NCI-H1092 (cell line): ENCODE measurements around the gene C21orf58.

Experiments used
- DNase-seq: peaks from one replicate; lab custom pipeline; 2025; lab: John Stamatoyannopoulos, UW

Gene C21orf58

DNA sequence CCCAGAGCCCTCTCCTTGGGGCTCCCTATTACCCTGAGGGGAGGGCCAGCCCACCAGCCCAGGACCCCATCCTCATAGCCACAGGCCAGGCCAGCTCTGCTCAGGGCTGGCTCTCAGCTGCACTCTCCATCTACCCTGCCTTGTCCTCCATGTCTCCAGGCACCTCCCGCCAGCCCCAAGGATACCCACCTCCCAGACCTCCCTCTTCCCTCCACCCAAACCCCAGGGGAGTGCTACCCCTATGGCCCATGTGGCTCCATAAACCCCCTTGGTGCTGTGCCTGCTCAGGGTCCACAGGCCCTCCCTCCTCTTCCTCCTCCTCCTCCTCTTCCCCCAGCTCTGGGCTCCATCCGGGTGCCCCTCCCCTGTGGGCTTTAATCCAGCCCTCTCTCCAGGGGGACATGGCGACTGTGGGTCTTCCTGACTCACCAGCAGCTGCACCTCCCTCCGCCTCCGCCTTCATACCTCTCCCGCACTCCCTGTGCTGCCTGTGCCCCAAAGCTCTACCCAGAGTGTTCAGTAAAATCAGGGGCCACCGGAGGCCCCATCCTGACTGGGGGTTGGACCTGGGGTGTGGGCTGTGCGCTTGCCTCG lies 28.4 kb downstream of the C21orf58 start:
- no peak for DNase-seq

DNA sequence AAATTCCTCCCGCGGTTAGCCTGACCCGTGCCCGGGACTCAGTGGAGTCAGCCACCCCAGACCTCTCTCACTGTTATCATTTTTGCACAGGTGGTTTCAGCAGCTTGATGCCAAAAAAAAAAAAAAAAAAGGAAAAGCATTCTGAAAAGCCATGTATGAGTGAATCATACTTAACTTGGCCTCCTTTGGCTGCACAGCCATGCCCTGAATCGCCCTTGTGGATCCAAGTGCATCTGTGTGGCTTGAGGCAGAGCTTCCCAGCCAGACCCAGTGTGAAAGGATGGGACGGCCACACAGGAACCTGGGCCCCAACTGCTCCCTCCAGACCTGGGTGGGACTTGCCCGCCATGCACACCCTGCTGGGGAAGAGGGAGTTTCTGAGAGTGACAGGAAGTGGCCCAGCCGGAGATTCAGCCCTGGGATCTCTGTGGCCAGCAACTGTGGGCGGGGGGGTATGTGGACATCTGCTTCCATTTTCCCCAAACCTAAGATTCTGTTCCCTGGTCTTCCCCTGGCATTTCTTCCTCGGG lies 29.0 kb downstream of the C21orf58 start:
- DNase-seq: no peak

DNA sequence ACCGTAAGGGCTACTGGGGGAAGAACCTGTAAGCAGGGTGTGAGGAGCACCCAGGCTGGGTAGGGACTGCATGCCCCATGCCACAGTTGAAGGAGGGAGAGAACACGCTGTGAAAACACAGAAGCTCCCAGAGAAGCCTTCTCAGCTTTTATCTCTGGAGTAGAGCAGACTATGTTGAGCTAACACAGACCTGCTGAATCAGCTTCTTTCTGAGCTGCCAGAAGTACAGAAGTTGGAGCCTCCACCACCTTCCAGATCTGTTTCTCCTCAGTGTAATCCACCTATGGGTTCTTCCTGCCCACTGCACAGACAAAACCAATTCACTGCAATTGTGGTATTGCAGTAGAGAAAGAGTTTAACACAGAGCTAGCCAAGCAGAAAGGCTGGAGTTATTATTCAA lies 32.1 kb downstream of the C21orf58 start:
- no peak for DNase-seq

DNA sequence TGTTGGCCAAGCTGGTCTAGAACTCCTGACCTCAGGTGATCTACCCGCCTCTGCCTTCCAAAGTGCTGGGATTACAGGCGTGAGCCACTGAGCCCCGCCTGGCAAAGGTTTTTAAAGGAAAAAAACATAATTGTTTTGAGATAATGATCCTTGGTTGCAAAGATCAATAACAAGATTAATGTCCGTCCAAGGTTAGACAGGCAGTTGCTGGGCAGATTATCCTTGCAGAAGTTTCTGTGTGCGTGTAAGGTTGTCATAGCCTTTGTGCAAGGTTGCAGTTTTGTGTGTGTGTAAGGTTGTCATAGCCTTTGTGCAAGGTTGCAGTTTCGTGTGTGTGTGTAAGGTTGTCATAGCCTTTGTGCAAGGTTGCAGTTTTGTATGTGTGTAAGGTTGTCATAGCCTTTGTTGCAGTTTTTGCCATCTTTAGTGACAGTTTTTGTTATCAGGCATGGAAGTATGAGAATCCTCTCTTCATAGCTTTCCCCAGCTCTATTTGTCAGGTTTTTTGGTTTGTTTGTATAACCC lies 34.0 kb downstream of the C21orf58 start:
- no peak for DNase-seq

DNA sequence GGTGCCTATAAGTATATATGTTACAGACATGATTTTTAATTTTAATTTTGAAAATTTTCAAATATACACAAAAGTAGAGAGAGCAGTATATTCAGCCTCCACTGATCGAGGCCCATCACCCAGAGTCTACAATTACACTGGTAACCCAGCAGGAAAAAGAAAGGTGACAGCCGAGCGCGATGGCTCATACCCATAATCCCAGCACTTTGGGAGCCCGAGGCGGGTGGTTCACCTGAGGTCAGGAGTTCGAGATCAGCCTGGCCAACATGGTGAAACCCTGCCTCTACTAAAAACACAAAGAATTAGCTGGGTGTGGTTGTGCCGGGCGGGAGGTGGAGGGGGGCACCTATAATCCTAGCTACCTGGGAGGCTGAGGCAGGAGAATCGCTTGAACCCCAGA lies 36.1 kb downstream of the C21orf58 start:
- DNase-seq: no peak

DNA sequence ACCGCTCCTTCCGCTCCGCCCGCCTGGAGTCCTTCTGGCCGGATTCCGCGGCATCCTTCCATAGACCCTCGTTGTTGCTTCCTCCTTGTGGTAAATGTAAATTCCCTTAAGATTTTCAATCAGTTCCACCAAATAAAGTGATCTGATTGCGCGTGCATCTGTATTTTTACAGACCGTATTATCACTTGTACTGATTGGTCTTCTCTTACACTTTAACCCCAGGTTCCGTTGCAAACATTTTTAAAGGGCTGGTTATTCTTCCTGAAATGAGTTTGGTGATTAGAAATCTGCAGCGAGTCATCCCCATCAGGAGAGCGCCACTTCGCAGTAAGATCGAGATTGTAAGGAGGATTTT lies 37.0 kb downstream of the C21orf58 start:
- DNase-seq: no peak

DNA sequence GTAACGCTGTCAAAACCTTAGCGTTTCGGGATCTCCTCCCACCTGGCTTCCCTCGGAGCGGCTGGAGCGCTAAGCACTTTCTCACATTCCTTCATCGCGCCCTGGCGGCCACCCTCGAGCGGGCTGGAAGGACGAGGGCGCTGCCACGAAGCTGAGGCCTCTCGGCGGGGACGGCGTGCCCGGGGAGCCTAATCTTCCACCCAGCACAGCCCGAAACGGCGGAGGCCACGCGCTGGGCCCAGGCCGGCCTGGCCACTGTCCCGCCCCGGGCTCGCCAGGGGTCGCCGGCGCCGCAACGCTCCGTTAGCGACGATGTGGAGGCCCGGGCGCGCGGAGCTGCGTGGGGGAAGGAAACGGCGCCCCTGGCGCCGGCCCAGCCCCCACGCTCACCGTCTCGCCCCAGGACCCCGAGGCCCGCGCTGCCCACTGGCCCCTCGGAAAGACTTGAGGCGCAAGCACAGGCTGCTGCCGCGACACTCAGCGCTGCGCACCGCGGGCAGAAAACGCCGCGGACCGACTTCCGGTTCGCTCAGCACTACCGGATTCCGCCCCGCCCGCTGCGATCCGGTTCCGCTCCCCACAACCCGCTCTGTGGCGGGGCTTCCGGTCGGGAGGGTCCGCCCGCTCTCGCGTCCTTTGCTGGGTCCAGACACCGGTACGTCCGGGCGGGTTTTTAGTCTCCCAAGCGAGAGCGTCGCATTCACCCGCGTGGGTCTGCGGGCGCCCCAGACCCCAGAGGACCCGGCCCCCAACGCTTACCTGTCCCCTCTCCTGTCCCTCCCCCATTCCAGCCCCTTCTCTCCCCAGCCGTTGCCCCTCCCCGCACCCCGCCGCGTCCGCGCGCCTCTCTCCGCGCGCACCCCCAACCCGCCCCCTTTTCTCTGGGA lies 37.7 kb downstream of the C21orf58 start, which contains the start of gene YBEY:
Gene YBEY, plus strand, starts transcription at position 582 of the 887 bp plus-strand sequence. CDS start 572 bp downstream, outside the sequence.
- peak; percentile 95 for DNase-seq

DNA sequence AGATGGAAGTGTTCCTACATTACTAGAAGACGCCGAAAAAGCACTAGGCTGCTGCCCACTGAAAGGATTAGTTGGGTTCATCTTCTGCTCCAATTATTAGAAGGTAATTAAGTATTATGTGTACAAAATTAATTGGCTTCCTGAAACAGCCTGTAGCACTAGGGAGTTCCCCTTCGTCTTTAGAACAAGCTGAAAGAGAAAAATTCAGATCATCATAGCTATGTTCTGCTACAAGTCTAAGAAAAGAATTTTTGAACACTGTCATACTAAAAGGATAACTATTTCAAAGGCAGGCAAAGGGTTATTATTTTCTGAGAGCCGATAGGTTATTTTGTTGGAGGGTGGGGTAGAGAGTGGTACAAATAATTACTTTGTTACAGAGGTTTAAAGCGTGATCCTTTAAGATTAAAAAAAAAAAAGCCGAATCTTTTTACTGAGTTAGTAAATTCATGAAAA lies 38.4 kb downstream of the C21orf58 start, which contains the start of gene MCM3AP:
Gene MCM3AP, minus strand, starts transcription at position 406 of the 456 bp plus-strand sequence. Its CDS starts 325 bp downstream, at position 81.
- DNase-seq: no peak

DNA sequence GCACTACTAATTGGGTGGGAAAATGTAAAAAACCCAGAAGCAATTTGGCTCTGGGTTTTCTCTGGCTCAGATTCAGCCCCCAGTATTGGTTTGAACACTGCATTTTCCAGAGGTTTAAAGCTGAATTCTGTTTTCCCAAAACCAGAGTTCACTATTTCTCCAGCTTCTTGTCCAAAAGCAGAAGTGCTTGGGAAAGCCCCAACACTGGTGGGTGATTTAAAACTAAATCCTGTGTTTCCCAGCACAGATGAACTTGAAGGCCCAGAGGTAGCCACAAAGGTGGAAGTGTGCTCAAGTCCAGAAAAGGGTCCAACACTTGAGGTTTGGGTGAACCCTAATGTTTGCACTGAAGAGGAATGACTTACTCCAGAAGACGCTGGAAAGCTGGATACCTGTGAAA lies 38.9 kb downstream of the C21orf58 start:
- no peak for DNase-seq

DNA sequence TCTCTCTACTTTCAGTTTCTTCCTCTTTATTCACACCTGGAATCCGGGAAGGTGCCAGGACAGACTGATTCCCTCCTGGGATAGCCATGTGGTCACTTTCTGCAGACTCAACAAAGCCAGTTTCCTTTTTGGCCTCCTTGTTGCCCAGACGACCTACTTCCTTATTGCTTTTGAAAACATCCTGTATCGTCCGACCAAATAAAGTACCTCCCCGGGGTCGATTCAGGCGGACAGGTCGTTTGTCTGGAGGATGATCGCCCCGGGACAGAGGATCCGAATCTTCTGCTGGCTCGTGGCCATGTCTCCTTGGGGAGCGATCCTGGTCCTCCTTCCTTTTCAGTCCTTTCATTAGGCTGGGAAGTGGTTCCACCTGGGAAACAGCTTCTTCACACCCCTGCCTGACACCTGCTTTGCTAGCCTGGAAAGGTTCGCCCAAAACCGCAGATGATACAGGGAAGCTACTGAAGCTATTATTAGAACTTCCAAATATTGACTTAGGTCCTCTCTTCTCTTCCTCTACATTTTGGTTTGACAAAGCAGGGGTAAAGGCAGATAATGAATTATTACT lies 39.5 kb downstream of the C21orf58 start:
- DNase-seq: no peak

DNA sequence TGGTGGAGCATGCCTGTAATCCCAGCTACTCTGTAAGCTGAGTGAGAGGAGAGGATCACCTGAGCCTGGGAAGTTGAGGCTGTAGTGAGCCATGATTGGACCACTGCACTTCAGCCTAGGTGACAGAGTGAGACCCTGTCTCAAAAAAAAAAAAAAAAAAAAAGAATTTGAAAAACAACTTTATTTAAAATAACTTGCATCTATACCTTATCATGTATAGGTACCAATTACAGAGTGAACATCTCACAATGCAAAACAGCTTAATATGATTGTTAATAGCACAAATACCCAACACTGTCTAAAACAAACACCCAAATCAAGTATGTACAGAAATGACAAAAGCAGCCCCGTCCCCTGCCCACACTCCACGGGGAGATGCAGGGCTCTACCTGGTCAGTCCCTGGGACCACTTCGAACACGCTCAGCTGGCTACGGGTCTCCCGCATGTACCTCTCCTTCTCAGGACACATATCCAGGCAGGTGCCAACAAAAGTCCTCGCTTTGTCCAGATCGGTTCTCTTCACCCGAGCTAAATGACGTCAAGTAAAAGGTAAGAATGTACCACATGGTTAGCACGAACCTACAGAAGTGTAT lies 48.8 kb downstream of the C21orf58 start:
- no peak for DNase-seq

DNA sequence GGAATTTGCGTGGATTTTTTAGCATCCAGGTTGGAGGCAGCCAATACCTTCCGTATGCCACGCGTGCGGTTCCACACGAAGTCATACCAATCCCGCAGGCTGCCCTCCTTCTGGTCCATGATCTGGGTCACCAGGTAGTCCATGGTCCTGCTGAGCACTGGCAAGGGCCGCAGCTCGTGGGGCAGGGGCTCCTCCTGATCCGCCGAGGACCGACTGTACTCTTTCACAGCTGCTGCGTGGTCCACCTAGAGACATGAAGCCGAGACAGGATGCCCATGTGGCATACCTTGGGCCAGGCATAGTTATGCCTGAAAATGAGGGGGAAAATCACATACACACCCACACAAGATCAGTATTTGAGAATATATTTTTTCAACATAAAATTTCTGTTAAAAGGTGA lies 50.3 kb downstream of the C21orf58 start:
- no peak for DNase-seq

DNA sequence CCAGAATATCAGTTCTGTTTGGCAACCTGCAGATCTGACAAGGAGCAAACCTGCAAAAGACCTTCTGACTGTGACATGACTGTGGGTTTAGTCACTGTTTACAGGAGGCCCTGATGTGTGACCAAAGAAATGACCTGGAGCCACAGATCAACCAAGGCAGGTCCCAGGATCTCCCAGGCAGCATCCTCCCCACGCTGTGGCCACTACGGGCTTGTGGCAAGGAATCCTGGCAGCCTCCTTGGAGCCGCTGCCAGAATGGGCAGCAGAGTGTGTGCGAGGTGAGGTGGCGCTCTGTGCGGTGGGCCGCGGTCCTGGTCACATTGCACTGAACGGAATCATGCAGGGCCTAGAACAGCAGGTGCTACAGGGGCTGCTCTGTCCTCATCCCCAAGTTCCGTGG lies 54.2 kb downstream of the C21orf58 start:
- DNase-seq: no peak

DNA sequence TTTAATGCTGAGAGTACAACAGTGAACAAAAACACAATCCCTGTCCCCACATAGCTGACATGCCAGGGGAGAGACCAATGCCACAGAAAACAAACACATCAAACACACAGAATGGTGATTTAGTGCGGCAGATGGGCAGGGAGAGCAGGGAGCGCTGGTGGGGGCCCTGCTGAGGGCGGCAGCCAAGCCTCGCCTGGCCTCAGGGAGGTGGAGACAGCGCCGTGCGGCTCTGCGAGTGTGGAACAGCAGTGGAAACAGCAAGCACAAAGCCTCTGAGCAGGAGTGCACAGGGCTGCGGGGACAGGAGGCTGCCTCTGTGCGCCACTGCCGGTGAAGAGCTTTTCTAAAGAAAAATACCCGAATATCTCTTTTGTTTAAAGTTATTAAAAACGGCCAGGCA lies 55.3 kb downstream of the C21orf58 start:
- no peak for DNase-seq

DNA sequence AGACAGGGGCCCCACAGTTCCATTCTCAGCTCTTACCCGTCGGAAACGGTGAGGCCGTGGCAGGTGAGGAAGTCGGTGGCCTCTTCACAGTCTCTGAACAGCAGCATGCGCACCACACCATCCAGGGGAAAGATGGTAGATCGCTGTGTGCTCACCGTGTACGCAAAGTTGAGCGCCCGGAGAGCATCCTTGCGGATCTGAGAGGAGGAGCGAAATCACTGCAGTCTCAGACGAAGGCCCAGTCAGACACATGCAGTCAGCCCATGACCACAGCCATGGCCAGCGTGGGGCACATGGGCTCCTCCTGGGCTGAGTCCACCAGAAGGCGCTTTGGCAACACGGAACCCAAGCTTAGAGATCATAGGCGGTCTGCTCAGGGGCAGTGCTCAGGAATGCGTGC lies 56.7 kb downstream of the C21orf58 start:
- DNase-seq: no peak

DNA sequence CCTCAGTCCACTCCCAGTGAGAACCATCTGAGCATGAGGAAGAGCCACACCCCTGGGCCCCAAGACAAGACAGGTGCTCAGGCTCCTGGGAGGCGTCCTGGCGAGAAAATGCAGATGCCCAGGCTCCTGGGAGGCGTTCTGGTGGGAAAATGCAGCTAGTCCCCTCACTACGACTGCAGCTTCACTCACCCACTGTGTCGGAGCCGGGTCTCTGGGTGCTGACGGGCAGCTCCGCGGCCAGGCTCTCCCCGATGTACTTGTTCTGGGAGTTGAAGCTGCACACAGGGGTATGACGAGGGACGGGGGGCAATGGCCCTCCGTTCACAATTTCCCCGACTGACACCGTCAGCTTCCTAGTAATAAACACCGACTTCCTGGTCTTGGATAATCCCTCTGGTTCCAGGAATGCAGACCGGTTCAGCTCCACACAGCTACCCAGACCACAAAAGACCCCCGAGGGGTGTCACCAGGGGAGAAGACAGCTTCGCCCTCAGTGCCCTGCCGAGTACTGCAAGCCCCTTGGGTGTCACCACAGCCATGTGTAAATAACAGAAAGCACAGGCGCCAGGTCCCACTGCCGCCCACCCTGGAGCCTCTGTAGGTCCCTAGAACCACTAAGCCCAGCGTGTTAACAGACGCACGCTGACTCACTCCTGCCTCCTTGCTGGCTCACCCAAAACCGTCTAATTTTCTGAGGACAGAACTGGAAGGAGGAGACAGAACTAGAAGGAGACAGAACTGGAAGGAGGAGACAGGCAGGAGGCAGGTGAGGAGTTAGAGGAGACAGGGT lies 57.7 kb downstream of the C21orf58 start:
- no peak for DNase-seq

DNA sequence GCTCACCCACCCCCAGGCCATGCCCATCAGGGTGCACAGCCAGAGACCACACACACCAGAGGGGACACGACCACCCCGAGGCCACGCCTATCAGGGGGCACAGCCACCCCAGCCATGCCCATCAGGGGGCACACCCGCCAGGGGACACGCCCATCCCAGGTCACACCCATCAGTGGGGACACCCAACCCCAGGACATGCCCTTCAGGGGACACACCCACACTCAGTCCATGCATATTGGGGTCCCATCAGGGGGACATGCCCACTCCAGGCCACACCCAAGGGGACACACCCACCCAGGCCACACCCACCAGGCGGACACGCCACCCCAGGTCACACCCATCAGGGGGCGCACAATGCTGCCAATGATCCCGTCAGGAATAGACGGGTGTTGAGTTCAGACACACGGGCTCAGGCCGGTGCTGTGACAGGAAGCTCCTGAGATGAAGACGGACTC lies 59.0 kb downstream of the C21orf58 start:
- DNase-seq: no peak

DNA sequence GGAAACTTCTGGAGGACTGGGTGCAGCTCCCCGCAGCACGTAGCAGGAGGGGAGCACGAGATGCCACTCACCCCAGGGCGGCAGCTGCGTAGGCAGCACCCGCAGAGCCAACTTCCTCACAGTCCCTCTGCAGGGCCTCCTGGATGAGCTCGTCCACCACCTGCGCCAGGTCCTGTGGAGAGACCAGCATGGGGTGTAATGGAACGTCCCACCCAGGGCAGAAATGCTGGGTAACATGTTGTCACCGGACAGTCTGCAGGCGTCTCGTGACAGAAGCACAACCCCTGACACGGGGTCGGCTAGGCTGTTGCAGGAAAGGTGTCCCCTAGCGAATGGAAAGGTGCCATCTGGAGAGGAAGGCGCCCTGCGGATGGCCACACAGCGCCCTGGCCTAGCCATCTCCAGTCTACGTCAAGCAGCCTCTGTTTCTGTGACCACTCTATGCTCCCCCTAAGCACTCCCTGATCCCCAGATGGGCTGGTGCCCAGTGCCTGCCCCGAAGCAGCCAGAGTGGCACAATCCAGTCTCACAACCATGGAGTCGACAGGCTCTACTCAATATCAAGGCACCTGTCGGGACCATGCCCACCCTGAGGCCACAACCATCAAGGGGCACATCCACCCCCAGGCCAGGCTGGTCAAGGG lies 59.5 kb downstream of the C21orf58 start:
- DNase-seq: no peak

DNA sequence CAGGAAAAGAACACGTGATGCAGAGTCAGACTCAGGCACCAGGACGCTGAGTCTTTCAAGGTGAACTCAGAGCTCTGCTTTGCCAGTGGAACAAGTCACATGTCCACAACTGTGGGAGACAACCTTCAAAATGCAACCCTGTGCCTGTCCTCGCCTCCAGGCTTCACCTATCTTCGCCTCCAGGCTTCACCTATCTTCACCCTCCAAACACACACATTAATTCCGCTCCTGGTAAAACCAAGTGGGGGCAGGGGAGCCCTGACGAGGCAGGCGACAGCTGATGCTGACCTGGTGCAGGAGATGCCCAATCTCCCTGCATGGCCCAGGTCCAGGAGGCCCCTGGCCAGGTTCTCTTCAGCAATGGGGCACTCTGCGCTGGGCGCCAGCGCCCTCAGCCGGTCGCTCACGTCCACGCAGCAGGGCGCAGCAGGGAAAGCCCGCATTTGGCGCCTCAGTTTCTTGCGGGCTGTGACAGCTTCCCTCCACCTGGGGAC lies 67.1 kb downstream of the C21orf58 start:
- no peak for DNase-seq

DNA sequence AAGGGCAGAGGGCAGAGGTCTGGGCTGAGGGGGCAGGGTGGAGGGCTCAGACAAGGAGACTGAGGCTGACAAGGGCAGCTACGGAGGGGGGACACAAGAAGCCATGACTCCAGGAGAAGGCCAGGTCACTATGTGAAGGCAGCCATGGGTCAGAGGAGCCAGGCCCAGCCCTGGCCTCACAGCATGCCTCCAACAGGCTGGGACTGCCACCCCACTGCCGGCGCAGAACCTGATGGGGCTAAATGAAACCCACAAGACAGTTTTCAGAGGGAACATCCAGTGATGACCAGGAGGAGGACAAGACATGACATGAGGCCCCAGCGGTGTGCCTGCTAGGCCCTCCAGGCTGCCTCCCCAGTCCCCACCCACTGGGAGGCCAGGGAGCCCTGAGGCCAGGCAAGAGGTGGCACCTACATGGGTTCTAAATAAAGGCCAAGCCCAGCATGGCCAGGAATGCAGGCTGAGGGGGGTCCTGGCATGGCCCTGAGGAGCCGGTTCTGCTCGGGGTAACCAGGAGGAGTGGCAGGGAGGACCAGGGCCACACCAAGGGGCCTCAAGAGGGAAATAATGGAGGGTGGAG lies 67.8 kb downstream of the C21orf58 start:
- DNase-seq: no peak
